Measurements from ENCODE around the gene C2orf66.

The C2orf66 gene

GRCh38 chr2:196808083-196808665 is 981 bp downstream of the C2orf66 start:
- no peak for DNase-seq (ENCODE audit: low read depth)
- no peak overlapping the region for H3K4me3 ChIP-seq (ENCODE audit: low read length)
- no peak for TF ChIP-seq CTCF (IDR thresholded peaks at IDR 0.05; ENCODE audit: insufficient read depth, low read depth, low read length, missing control alignments)

GRCh38 chr2:196804381-196804780 is 4.8 kb downstream of the C2orf66 start:
- no peak for TF ChIP-seq CTCF (IDR thresholded peaks at IDR 0.05; ENCODE audit: insufficient read depth, low read depth, low read length, missing control alignments)
- no peak for DNase-seq (ENCODE audit: low read depth)
- H3K4me3 ChIP-seq (ENCODE audit: low read length): no peak overlapping the region

GRCh38 chr2:196802401-196802800 is 6.8 kb downstream of the C2orf66 start:
- no peak for TF ChIP-seq CTCF (IDR thresholded peaks at IDR 0.05; ENCODE audit: insufficient read depth, low read depth, low read length, missing control alignments)
- no peak overlapping the region for H3K4me3 ChIP-seq (ENCODE audit: low read length)
- no peak for DNase-seq (ENCODE audit: low read depth)

GRCh38 chr2:196801674-196802261 is 7.4 kb downstream of the C2orf66 start:
- peak; percentile 60 for DNase-seq (ENCODE audit: low read depth)
- H3K4me3 ChIP-seq (ENCODE audit: low read length): no peak overlapping the region
- no peak for TF ChIP-seq CTCF (IDR thresholded peaks at IDR 0.05; ENCODE audit: insufficient read depth, low read depth, low read length, missing control alignments)

GRCh38 chr2:196798980-196799379 is 10.2 kb downstream of the C2orf66 start:
- H3K4me3 ChIP-seq (ENCODE audit: low read length): peak overlapping the region; percentile 99
- peak; percentile 7 for DNase-seq (ENCODE audit: low read depth)
- TF ChIP-seq CTCF (IDR thresholded peaks at IDR 0.05; ENCODE audit: insufficient read depth, low read depth, low read length, missing control alignments): no peak

- no peak for DNase-seq (ENCODE audit: low read depth)
- H3K4me3 ChIP-seq (ENCODE audit: low read length): no peak overlapping the region
- no peak for TF ChIP-seq CTCF (IDR thresholded peaks at IDR 0.05; ENCODE audit: insufficient read depth, low read depth, low read length, missing control alignments)
Observed at GRCh38 chr2:196792865-196793264, 16.3 kb downstream of the C2orf66 start.

All from epithelial cell of esophagus (primary cell).